Left ventricle myocardium inferior (tissue), 1 donor: ENCODE results near the gene IKBKE. TPM values are rescaled to one million over a fixed set of nuclear protein-coding genes. Genes with fewer than 3 reads are reported as not detected.

Experiments used
- DNase-seq: peaks from one replicate; pipeline ENCODE4 v3.0.0-alpha.2; 2020
- H3K27ac ChIP-seq: fragments of 200-600 bp; replicated peaks from 2 replicates; pipeline ENCODE4 v1.8.0; 2021
- H3K27me3 ChIP-seq: fragments of 200-600 bp; 2 replicates; pipeline ENCODE4 v1.8.0; 2021; ENCODE audit warnings: low read depth
- H3K36me3 ChIP-seq: fragments of 200-600 bp; 2 replicates; pipeline ENCODE4 v1.8.0; 2021
- H3K4me1 ChIP-seq: fragments of 200-600 bp; 2 replicates; pipeline ENCODE4 v1.8.0; 2021
- H3K4me3 ChIP-seq: fragments of 200-600 bp; 2 replicates; pipeline ENCODE4 v1.8.0; 2021; ENCODE audit warnings: mild to moderate bottlenecking, moderate library complexity
- H3K9me3 ChIP-seq: fragments of 200-600 bp; replicated peaks from 2 replicates; pipeline ENCODE4 v1.8.0; 2021
- intact Hi-C: fragments of 100-400 bp; cut with micrococcal nuclease; formaldehyde crosslinking; loops from one replicate; pipeline ENCODE4 v1.11.0; 2022
- total RNA-seq: library from RNA; stranded (reverse); fragmentation: NEBNext Ultra II Directional; extraction: Animal tissue kit (Norgen Biotek cat#: 25700); gene quantifications from one replicate; pipeline ENCODE4 v1.2.1, GENCODE V29; 2021
- TF ChIP-seq, protein P1 (sequence below): fragments of 200-600 bp; IDR thresholded peaks from 2 replicates; pipeline ENCODE4 v1.8.0; 2021; ENCODE audit warnings: antibody characterized with exemption, mild to moderate bottlenecking, borderline replicate concordance
- donor health status: DM: no; HTN: yes; CAD: no; lungs with severe emphysema.

Gene IKBKE
- total RNA-seq, 1 donor from 2014 or later = 0.80 TPM

DNA sequence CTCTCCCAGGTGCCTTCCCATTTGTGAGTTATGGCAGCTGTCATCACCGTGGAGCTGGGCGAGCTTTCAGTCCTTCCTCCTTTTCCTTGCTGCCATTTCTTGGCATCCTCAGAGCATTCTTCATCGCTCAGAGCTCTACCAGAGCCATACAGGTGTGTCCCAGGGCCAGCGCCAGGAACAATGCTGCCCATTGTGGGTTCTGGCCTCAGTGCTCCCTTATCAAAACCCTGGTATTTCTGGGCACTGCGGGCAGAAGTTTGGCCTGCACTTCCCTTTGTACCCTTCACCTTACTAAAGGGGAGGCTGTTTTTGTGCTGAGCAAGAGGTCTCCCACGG is 65.5 kb downstream of the IKBKE start:
- H3K36me3 ChIP-seq = no peaks in the 10 kb centered on the region
- H3K9me3 ChIP-seq = no peaks in the 10 kb centered on the region
- H3K4me3 ChIP-seq = no peak overlapping the region
- intact Hi-C loops = no loop called here
- no peak for DNase-seq
- TF ChIP-seq, protein P1, sequence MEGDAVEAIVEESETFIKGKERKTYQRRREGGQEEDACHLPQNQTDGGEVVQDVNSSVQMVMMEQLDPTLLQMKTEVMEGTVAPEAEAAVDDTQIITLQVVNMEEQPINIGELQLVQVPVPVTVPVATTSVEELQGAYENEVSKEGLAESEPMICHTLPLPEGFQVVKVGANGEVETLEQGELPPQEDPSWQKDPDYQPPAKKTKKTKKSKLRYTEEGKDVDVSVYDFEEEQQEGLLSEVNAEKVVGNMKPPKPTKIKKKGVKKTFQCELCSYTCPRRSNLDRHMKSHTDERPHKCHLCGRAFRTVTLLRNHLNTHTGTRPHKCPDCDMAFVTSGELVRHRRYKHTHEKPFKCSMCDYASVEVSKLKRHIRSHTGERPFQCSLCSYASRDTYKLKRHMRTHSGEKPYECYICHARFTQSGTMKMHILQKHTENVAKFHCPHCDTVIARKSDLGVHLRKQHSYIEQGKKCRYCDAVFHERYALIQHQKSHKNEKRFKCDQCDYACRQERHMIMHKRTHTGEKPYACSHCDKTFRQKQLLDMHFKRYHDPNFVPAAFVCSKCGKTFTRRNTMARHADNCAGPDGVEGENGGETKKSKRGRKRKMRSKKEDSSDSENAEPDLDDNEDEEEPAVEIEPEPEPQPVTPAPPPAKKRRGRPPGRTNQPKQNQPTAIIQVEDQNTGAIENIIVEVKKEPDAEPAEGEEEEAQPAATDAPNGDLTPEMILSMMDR = no peak
- peaks cover 13% of the 10 kb centered on the region for H3K4me1 ChIP-seq
- H3K27me3 ChIP-seq = no peaks in the 10 kb centered on the region
- no peak overlapping the region for H3K27ac ChIP-seq

DNA sequence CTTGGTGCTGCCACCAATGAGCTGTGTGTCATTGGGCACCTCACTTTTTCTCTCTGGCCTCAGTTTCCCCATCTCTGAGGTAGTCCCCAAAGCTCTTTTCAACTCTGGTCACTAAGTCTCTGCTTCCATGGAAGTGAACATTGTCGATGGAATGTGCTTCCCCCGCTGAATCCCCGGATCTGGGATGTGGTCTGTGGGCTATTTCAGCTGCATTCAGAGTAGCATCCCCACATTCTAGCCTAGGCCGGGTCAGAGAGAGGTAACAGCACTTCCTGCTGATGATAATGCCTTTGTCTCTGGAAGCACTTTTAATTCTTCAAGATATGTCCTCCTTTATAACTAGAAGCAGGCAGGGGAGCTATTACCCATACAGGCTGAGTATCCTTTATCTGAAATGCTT is 66.9 kb downstream of the IKBKE start:
- TF ChIP-seq, protein P1 = no peak
- Histone ChIP-seq H3K27ac (no peak overlapping the region), H3K36me3 (no peaks in the 10 kb centered on the region), H3K27me3 (no peaks in the 10 kb centered on the region), H3K4me1 (peaks cover 13% of the 10 kb centered on the region), H3K9me3 (no peaks in the 10 kb centered on the region), H3K4me3 (no peak overlapping the region)
- DNase-seq = no peak
- intact Hi-C loops = no loop called here

DNA sequence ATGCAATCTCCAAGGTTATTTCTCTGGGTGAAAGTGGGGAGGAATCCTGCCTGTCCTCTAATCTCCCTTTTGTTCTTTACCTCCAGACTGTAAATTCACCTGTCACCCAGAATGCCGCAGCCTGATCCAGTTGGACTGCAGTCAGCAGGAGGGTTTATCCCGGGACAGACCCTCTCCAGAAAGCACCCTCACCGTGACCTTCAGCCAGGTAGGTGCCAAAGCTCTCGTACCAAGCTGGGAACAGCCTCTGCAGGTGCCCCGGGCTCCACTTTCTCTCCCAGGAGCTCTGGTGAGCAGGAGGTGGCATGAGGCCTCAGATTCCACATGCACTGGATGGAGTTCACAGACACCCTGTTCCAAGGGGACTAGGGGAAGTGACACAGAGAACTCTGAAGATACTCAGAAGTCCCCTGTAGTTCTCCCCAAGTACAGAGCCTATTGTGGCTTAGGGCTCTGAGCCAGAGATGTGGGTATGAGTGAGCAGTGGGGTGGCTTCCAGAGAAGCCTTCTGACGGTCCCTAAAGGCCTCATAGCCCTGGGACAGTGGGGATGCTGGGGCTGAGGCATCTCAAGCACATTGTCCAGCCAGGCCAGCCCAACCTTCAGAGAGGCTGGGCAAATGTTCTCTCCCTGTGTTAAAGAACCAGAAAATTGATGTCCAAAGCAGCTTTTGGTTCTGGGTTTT is 68.0 kb downstream of the IKBKE start:
- no peaks in the 10 kb centered on the region for H3K9me3 ChIP-seq
- intact Hi-C loops = no loop called here
- peaks cover 13% of the 10 kb centered on the region for H3K4me1 ChIP-seq
- no peaks in the 10 kb centered on the region for H3K27me3 ChIP-seq
- no peaks in the 10 kb centered on the region for H3K36me3 ChIP-seq
- no peak overlapping the region for H3K4me3 ChIP-seq
- no peak for DNase-seq
- no peak overlapping the region for H3K27ac ChIP-seq
- TF ChIP-seq, protein P1 = no peak

DNA sequence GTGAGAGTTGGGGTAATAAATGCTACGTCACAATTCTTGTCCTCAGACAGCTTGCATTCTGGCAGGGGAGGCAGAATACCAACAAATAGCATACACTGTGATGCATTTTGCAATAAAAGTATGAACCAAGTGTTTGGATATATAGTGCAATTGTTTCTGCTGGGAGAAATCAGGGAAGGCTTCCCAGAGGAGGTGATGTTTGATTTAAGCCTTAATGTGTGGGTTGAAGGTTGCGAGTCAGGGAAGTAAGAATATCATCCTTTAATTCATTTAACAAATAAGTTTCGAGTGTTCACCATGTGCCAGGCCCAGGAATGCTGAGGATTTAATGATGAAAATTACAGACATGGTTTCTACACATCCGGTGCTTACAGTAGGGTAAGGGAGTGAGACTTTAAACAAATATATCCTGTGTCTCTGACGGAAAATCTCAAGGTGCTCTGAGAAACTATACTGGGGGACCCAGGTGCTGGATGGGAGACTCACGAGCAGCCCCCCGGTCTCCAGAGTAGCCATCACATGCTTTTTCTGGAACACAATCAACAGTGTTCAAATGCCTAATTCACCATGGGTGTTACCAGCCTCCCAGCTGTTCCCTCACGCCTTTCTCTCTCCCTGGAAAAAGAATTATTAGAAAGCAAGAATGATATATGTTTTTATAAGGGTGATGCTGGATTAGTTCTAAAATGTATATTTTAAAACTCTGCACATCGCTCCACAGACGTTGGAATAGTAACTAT is 68.8 kb downstream of the IKBKE start:
- no peaks in the 10 kb centered on the region for H3K27me3 ChIP-seq
- no peaks in the 10 kb centered on the region for H3K9me3 ChIP-seq
- no peak overlapping the region for H3K27ac ChIP-seq
- no peak overlapping the region for H3K4me3 ChIP-seq
- intact Hi-C loops = no loop called here
- TF ChIP-seq, protein P1 = no peak
- H3K4me1 ChIP-seq = peaks cover 13% of the 10 kb centered on the region
- no peaks in the 10 kb centered on the region for H3K36me3 ChIP-seq
- DNase-seq = no peak

DNA sequence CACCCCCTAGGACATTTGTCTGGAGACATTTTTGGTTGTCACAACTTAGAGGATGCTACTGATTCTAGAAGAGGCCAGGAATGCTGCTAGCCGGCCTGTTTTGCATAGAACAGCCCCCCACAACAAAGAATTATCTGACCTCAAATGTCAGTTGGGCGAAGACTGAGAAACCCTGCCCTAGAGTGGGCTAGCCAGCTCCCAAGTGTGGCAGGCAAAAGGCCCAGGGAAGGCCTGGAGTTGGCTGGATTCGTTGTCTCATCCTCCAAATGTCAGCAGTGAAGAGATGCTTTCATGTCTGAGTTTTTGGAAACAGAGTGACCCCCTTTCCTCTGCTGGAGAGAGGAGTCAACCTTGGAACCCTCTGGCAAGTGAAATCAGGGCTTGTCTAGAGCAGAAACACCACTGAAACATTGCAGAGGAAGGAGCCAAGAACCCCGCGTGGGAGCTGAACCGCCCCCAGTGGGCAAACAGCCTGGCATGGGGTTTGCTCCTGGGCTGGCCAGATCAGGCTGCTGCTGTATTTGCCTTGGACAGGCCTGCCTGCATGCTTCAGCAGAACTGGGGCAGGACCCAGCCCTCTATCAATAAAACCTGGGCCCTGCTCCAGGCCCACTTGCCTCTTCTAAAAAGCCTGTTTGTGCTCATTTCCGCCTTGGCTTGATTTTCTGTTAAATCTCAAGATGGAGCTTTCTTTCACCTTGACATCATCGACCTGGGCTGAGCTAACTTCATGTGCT is 69.9 kb downstream of the IKBKE start:
- H3K4me3 ChIP-seq = no peak overlapping the region
- intact Hi-C loops = no loop called here
- no peaks in the 10 kb centered on the region for H3K9me3 ChIP-seq
- no peaks in the 10 kb centered on the region for H3K36me3 ChIP-seq
- no peak for DNase-seq
- H3K4me1 ChIP-seq = peaks cover 13% of the 10 kb centered on the region
- H3K27me3 ChIP-seq = no peaks in the 10 kb centered on the region
- H3K27ac ChIP-seq = peak overlapping the region; percentile 38
- TF ChIP-seq, protein P1 = no peak
